Naive thymus-derived CD4-positive, alpha-beta T cell (primary cell): ENCODE data around the gene WWOX. TPM values are rescaled to one million over a fixed set of nuclear protein-coding genes. Genes with fewer than 3 reads are reported as not detected.

Experiments
- ATAC-seq: fragments of 150-1000 bp; cut with Tn5 transposase; 2 replicates; pipeline ENCODE4 v1.10.0; 2021; ENCODE audit warnings: mild to moderate bottlenecking, moderate library complexity
- CTCF ChIA-PET: fragments of 350-600 bp; sonication (Branson Sonifier 250); formaldehyde crosslinking; loops from one replicate; lab custom pipeline; 2021; ENCODE audit warnings: antibody characterized with exemption; lab: Charles Lee
- POLR2A ChIA-PET: fragments of 350-600 bp; sonication (Branson Sonifier 250); formaldehyde crosslinking; loops from one replicate; lab custom pipeline; 2021; ENCODE audit warnings: antibody characterized with exemption, inconsistent platforms; lab: Charles Lee
- DNase-seq, 9 donors: peaks; one replicate each; pipeline versions ENCODE4 v3.0.0 to v3.0.0-alpha.2; 2020 to 2022; ENCODE audit warnings: mixed read lengths in 1 of 9
- H3K27ac ChIP-seq: one replicate; pipeline ENCODE4 v1.7.0; 2013; ENCODE audit warnings: mild to moderate bottlenecking, low read depth, low read length, moderate library complexity
- H3K27me3 ChIP-seq, 2 donors: one replicate each; pipeline ENCODE4 v1.7.0; 2013; ENCODE audit warnings: low read length in 2 of 2, mild to moderate bottlenecking in 2 of 2, moderate library complexity in 2 of 2; ENCODE audit not compliant: control insufficient read depth in 2 of 2, insufficient read depth in 2 of 2
- H3K36me3 ChIP-seq, 3 experiments: 1 replicate in 2 of 3; 2 replicates in 1 of 3; pipeline ENCODE4 v1.7.0; 2013; ENCODE audit warnings: low read length in 3 of 3, mild to moderate bottlenecking in 3 of 3, moderate library complexity in 1 of 3; ENCODE audit not compliant: insufficient read depth in 3 of 3, control insufficient read depth in 2 of 3
- H3K4me1 ChIP-seq, 2 donors: one replicate each; pipeline ENCODE4 v1.7.0; 2013; ENCODE audit warnings: low read length in 2 of 2, mild to moderate bottlenecking in 2 of 2, moderate library complexity in 1 of 2; ENCODE audit not compliant: control insufficient read depth in 2 of 2, insufficient read depth in 2 of 2
- H3K4me3 ChIP-seq: 2 replicates; pipeline ENCODE4 v1.7.0; 2013; ENCODE audit warnings: mild to moderate bottlenecking, low read length
- H3K9me3 ChIP-seq, 3 experiments: 1 replicate in 2 of 3; 2 replicates in 1 of 3; pipeline ENCODE4 v1.7.0; 2013; ENCODE audit warnings: low read length in 3 of 3; ENCODE audit not compliant: control insufficient read depth in 2 of 3
- H3K27ac Mint-ChIP-seq, 9 donors: one replicate each; pipeline ENCODE4 v1.8.0; 2020 to 2022; ENCODE audit warnings: mixed read lengths in 9 of 9, mild to moderate bottlenecking in 8 of 9, moderate library complexity in 5 of 9, inconsistent platforms in 2 of 9
- H3K27me3 Mint-ChIP-seq, 5 donors: one replicate each; pipeline ENCODE4 v1.8.0; 2021 to 2022; ENCODE audit warnings: mixed read lengths in 5 of 5, mild to moderate bottlenecking in 1 of 5
- H3K36me3 Mint-ChIP-seq, 5 donors: one replicate each; pipeline ENCODE4 v1.8.0; 2020 to 2022; ENCODE audit warnings: mixed read lengths in 5 of 5, mild to moderate bottlenecking in 3 of 5, inconsistent platforms in 1 of 5
- H3K4me1 Mint-ChIP-seq, 7 donors: one replicate each; pipeline ENCODE4 v1.8.0; 2020 to 2022; ENCODE audit warnings: mixed read lengths in 7 of 7, mild to moderate bottlenecking in 3 of 7, inconsistent platforms in 1 of 7
- H3K4me3 Mint-ChIP-seq, 10 donors: one replicate each; pipeline ENCODE4 v1.8.0; 2020 to 2022; ENCODE audit warnings: mild to moderate bottlenecking in 10 of 10, mixed read lengths in 10 of 10, moderate library complexity in 6 of 10, inconsistent platforms in 2 of 10
- H3K9me3 Mint-ChIP-seq, 11 donors: one replicate each; pipeline ENCODE4 v1.8.0; 2020 to 2022; ENCODE audit warnings: mixed read lengths in 11 of 11, mild to moderate bottlenecking in 4 of 11, inconsistent platforms in 1 of 11, moderate library complexity in 1 of 11
- intact Hi-C, 2 donors: fragments of 100-400 bp; cut with micrococcal nuclease; formaldehyde crosslinking; loops; one replicate each; pipeline ENCODE4 v1.15.1; 2023
- polyA plus RNA-seq, 2 donors: library from polyadenylated mRNA; unstranded; fragments of 300-500 nt; fragmentation: Illumina TruSeq; gene quantifications; one replicate each; pipeline ENCODE4 v1.2.3, GENCODE V29; 2021
- total RNA-seq, 6 experiments: library from RNA in 5 of 6; stranded (reverse) in 5 of 6; gene quantifications; 1 replicate in 5 of 6; 2 replicates in 1 of 6; pipeline ENCODE4 v1.2.3 and lab custom pipeline; 2021 to 2026

Gene WWOX
- total and polyA plus RNA-seq, 7 experiments from 2014 or later: 13.8 to 31.1 (median 20.8) TPM

- Mint-ChIP-seq H3K36me3 (peaks cover 2 to 26% (median 11%) of the 10 kb centered on the region in 5 donors), H3K9me3 (peaks cover 0 to 1% (median 0%) of the 10 kb centered on the region in 11 donors), H3K4me3 (no peak overlapping the region), H3K27ac (no peak overlapping the region), H3K27me3 (no peaks in the 10 kb centered on the region), H3K4me1 (peaks cover 3 to 6% (median 4%) of the 10 kb centered on the region in 7 donors)
- POLR2A ChIA-PET: no interaction called here
- H3K9me3 ChIP-seq: no peaks in the 10 kb centered on the region
- intact Hi-C loops: no loop called here
- H3K4me3 ChIP-seq: no peak overlapping the region
- no peaks in the 10 kb centered on the region for H3K4me1 ChIP-seq
- H3K36me3 ChIP-seq: peaks cover 0 to under 1% (median 0%) of the 10 kb centered on the region in 3 experiments
- no peak for DNase-seq
- CTCF ChIA-PET: interaction anchor here (0.7 kb wide), 1 partner anchor 1612 kb away, joined by 4 read pairs; no protein-coding TSS in a partner anchor
- ATAC-seq: no peak
- no peaks in the 10 kb centered on the region for H3K27me3 ChIP-seq
- no peak overlapping the region for H3K27ac ChIP-seq
Measured at GRCh38 chr16:78125112-78125844, 25.8 kb downstream of the WWOX start.

DNA sequence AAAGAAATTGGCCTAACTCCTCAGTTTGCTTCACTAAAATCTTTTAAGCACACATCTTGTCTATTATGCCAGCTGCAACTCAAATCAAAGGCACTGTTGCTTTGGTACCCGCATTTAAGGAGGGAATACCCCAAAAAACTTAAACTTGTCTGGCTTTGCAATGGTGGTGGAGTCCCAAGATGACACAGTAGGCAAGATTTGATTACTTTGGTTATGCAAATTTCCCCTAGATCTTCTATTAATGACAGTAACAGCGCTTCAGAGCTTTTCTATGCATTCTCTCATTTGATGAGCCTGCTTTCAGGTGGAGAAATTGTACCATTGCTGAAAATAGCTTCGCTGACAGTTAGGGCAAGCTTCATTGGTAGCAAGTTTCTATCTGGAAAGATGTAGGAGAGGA, 27.2 kb downstream of the WWOX start:
- H3K27ac Mint-ChIP-seq: no peak overlapping the region
- H3K4me3 ChIP-seq: no peak overlapping the region
- POLR2A ChIA-PET: no interaction called here
- intact Hi-C loops: no loop called here
- no peak overlapping the region for H3K4me3 Mint-ChIP-seq
- no peak for DNase-seq
- H3K9me3 ChIP-seq: no peaks in the 10 kb centered on the region
- H3K36me3 ChIP-seq: peaks cover 0 to 7% (median 0%) of the 10 kb centered on the region in 3 experiments
- H3K4me1 ChIP-seq: no peaks in the 10 kb centered on the region
- no peak for ATAC-seq
- H3K4me1 Mint-ChIP-seq: peaks cover 3 to 6% (median 4%) of the 10 kb centered on the region in 7 donors
- H3K27me3 ChIP-seq: no peaks in the 10 kb centered on the region
- CTCF ChIA-PET: no interaction called here
- no peaks in the 10 kb centered on the region for H3K27me3 Mint-ChIP-seq
- peaks cover 3 to 31% (median 18%) of the 10 kb centered on the region in 5 donors for H3K36me3 Mint-ChIP-seq
- H3K27ac ChIP-seq: no peak overlapping the region
- peaks cover 0 to 1% (median 0%) of the 10 kb centered on the region in 11 donors for H3K9me3 Mint-ChIP-seq

- H3K36me3 ChIP-seq: peaks cover 0 to 7% (median 0%) of the 10 kb centered on the region in 3 experiments
- H3K36me3 Mint-ChIP-seq: peaks cover 3 to 32% (median 19%) of the 10 kb centered on the region in 5 donors
- ATAC-seq (no peak), DNase-seq (no peak)
- ChIA-PET CTCF (no interaction called here), POLR2A (no interaction called here)
- H3K27me3 Mint-ChIP-seq: no peaks in the 10 kb centered on the region
- H3K4me1 ChIP-seq: no peaks in the 10 kb centered on the region
- H3K4me1 Mint-ChIP-seq: peaks cover 3 to 6% (median 4%) of the 10 kb centered on the region in 7 donors
- intact Hi-C loops: no loop called here
- no peaks in the 10 kb centered on the region for H3K27me3 ChIP-seq
- no peak overlapping the region for H3K27ac Mint-ChIP-seq
- H3K4me3 Mint-ChIP-seq: no peak overlapping the region
- no peaks in the 10 kb centered on the region for H3K9me3 ChIP-seq
- H3K27ac ChIP-seq: no peak overlapping the region
- no peak overlapping the region for H3K4me3 ChIP-seq
- H3K9me3 Mint-ChIP-seq: peaks cover 0 to 1% (median 0%) of the 10 kb centered on the region in 11 donors
Measured at GRCh38 chr16:78127130-78127529, 27.7 kb downstream of the WWOX start.

GRCh38 chr16:78128913-78129312, 29.5 kb downstream of the WWOX start:
- H3K9me3 ChIP-seq: no peaks in the 10 kb centered on the region
- intact Hi-C loops: no loop called here
- Mint-ChIP-seq H3K4me1 (peaks cover 0 to 1% (median 0%) of the 10 kb centered on the region in 7 donors), H3K27me3 (no peaks in the 10 kb centered on the region), H3K9me3 (peaks cover 0 to 1% (median 0%) of the 10 kb centered on the region in 11 donors), H3K27ac (no peak overlapping the region), H3K36me3 (peaks cover 6 to 39% (median 29%) of the 10 kb centered on the region in 5 donors), H3K4me3 (no peak overlapping the region)
- H3K4me3 ChIP-seq: no peak overlapping the region
- DNase-seq (no peak), ATAC-seq (no peak)
- ChIA-PET CTCF (interaction anchor here (0.6 kb wide), 1 partner anchor 402 kb away, joined by 3 read pairs; no protein-coding TSS in a partner anchor), POLR2A (no interaction called here)
- H3K27ac ChIP-seq: no peak overlapping the region
- H3K4me1 ChIP-seq: no peaks in the 10 kb centered on the region
- H3K36me3 ChIP-seq: peaks cover 0 to 7% (median 0%) of the 10 kb centered on the region in 3 experiments
- no peaks in the 10 kb centered on the region for H3K27me3 ChIP-seq

DNA sequence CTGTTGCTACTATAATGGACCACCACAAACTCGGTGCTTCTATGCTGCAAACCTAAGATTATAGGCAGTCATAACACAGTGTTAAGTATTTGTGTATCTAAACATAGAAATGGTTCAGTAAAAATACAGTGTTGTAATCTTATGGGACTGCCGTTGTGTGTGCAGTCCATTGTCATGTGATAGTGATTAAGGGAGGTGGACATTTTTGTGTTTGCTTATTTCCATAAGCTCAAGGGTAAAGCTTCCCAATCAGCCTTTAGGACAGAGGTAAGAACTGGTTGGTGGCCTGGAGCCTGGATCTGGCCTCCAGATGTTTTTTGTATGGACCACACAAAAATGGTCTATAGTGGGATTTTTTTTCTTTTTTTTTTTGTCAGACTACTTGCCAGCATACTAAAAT, 29.9 kb downstream of the WWOX start:
- Mint-ChIP-seq H3K4me1 (peaks cover 0 to 2% (median 0%) of the 10 kb centered on the region in 7 donors), H3K27ac (no peak overlapping the region), H3K36me3 (peaks cover 6 to 39% (median 31%) of the 10 kb centered on the region in 5 donors), H3K27me3 (no peaks in the 10 kb centered on the region), H3K4me3 (no peak overlapping the region), H3K9me3 (peaks cover 0 to 1% (median 0%) of the 10 kb centered on the region in 11 donors)
- no peak for DNase-seq
- H3K27me3 ChIP-seq: no peaks in the 10 kb centered on the region
- intact Hi-C loops: no loop called here
- H3K4me3 ChIP-seq: no peak overlapping the region
- no peaks in the 10 kb centered on the region for H3K4me1 ChIP-seq
- H3K36me3 ChIP-seq: peaks cover 0 to 7% (median 0%) of the 10 kb centered on the region in 3 experiments
- no peak for ATAC-seq
- ChIA-PET POLR2A (no interaction called here), CTCF (no interaction called here)
- no peak overlapping the region for H3K27ac ChIP-seq
- no peaks in the 10 kb centered on the region for H3K9me3 ChIP-seq

DNA sequence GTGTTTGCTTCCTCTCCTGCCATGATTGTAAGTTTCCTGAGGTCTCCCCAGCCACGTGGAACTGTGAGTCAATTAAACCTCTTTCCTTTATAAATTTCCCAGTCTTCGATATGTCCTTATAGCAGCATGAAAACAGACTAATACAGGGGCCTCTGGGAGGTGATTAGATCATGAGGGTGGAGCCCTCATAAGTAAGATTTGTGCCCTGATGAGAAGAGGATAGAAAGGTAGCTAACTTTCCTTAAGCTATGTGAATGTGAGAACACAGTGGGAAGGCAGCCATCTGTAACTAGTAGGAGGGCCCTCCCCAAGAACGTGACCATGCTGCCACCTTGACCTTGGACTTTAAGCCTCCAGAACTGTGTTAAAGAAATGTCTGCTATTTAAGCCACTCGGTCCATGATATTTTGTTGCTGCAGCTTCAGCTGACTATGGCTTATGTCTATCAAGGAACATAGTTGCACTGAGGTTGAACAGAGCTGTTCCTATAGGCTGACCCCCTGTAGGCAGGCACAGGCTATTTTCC, 30.7 kb downstream of the WWOX start:
- H3K4me1 Mint-ChIP-seq: peaks cover 7 to 9% (median 8%) of the 10 kb centered on the region in 7 donors

More for the DNA sequence above, 30.7 kb downstream of the WWOX start:
- H3K36me3 ChIP-seq: peaks cover 0 to 7% (median 0%) of the 10 kb centered on the region in 3 experiments
- DNase-seq: no peak
- H3K27me3 Mint-ChIP-seq: no peaks in the 10 kb centered on the region
- H3K9me3 ChIP-seq: no peaks in the 10 kb centered on the region
- H3K4me1 ChIP-seq: peaks cover 0 to 4% of the 10 kb centered on the region in 2 donors
- H3K9me3 Mint-ChIP-seq: peaks cover 0 to 1% (median 0%) of the 10 kb centered on the region in 11 donors
- ATAC-seq: no peak
- H3K4me3 Mint-ChIP-seq: no peak overlapping the region
- H3K4me3 ChIP-seq: no peak overlapping the region
- ChIA-PET POLR2A (no interaction called here), CTCF (no interaction called here)
- peaks cover 6 to 44% (median 25%) of the 10 kb centered on the region in 5 donors for H3K36me3 Mint-ChIP-seq
- intact Hi-C loops: no loop called here
- H3K27me3 ChIP-seq: no peaks in the 10 kb centered on the region
- H3K27ac Mint-ChIP-seq: no peak overlapping the region
- H3K27ac ChIP-seq: no peak overlapping the region
